GM18951 (cell line): ENCODE results near the gene SPNS3.
A peak's percentile ranks its signal among the peaks of the same experiment; 100 is the strongest.

ENCODE experiments used
- POLR2A ChIP-seq: IDR thresholded peaks from 4 replicates; pipeline ENCODE4 v1.6.1; 2011; ENCODE audit warnings: mild to moderate bottlenecking; ENCODE audit not compliant: insufficient read length, insufficient read depth; ENCODE audit errors: extremely low read depth
- in situ Hi-C: fragments of 300-500 bp; cut with MboI; formaldehyde crosslinking; loops from one replicate; pipeline ENCODE4 v1.12.0; 2022; ENCODE audit warnings: low sequenced_read_pairs, mixed read lengths, inconsistent platforms; ENCODE audit not compliant: unreplicated experiment

Gene SPNS3

GRCh38 chr17:4531988-4532736 lies 98.4 kb downstream of the SPNS3 start:
- TF ChIP-seq POLR2A, result no peak
- in situ Hi-C loops, result no loop called here

- no peak for TF ChIP-seq POLR2A
These were observed 99.3 kb downstream of the SPNS3 start for GRCh38 chr17:4532860-4533522.

GRCh38 chr17:4533523-4534504 lies 100.1 kb downstream of the SPNS3 start:
- in situ Hi-C loops, result no loop called here
- TF ChIP-seq POLR2A, result no peak

More at GRCh38 chr17:4532860-4533522, 99.3 kb downstream of the SPNS3 start:
- in situ Hi-C loops, result no loop called here

- TF ChIP-seq POLR2A, result no peak
- in situ Hi-C loops, result no loop called here
These were observed 100.8 kb downstream of the SPNS3 start for GRCh38 chr17:4534515-4534914.

- TF ChIP-seq POLR2A, result no peak
- in situ Hi-C loops, result no loop called here
These were observed 101.4 kb downstream of the SPNS3 start for GRCh38 chr17:4534928-4535666.

- no peak for TF ChIP-seq POLR2A
- in situ Hi-C loops, result no loop called here
These were observed 102.0 kb downstream of the SPNS3 start for GRCh38 chr17:4535667-4536258.

- in situ Hi-C loops, result no loop called here
- no peak for TF ChIP-seq POLR2A
These were observed 102.6 kb downstream of the SPNS3 start for GRCh38 chr17:4536259-4536741.

- peak; percentile 12 for TF ChIP-seq POLR2A
- in situ Hi-C loops, result no loop called here
These were observed 103.1 kb downstream of the SPNS3 start for GRCh38 chr17:4536742-4537411.
